Activated naive CD4-positive, alpha-beta T cell treated with anti-CD3 and anti-CD28 coated beads for 36 hours (primary cell): ENCODE data around the gene CALCA. TPM values are rescaled to one million over a fixed set of nuclear protein-coding genes. Genes with fewer than 3 reads are reported as not detected.

Source experiments
- CTCF ChIA-PET: fragments of 350-600 bp; sonication (Branson Sonifier 250); formaldehyde crosslinking; loops from one replicate; lab custom pipeline; 2021; ENCODE audit warnings: antibody characterized with exemption; lab: Charles Lee
- DNase-seq: peaks from one replicate; pipeline ENCODE4 v3.0.0-alpha.2; 2020
- H3K27ac Mint-ChIP-seq: one replicate; pipeline ENCODE4 v1.8.0; 2021; ENCODE audit warnings: mild to moderate bottlenecking, mixed read lengths
- H3K27me3 Mint-ChIP-seq: one replicate; pipeline ENCODE4 v1.8.0; 2021; ENCODE audit warnings: low read depth, mixed read lengths
- H3K36me3 Mint-ChIP-seq: one replicate; pipeline ENCODE4 v1.8.0; 2021; ENCODE audit warnings: low read depth, mixed read lengths
- H3K4me1 Mint-ChIP-seq: one replicate; pipeline ENCODE4 v1.8.0; 2021; ENCODE audit warnings: low read depth, mixed read lengths
- H3K4me3 Mint-ChIP-seq: one replicate; pipeline ENCODE4 v1.8.0; 2021; ENCODE audit warnings: mild to moderate bottlenecking, moderate library complexity, mixed read lengths
- H3K9me3 Mint-ChIP-seq: one replicate; pipeline ENCODE4 v1.8.0; 2021; ENCODE audit warnings: mixed read lengths
- intact Hi-C: fragments of 100-400 bp; cut with micrococcal nuclease; formaldehyde crosslinking; loops from one replicate; pipeline ENCODE4 v1.15.1; 2023
- total RNA-seq, 2 experiments: library from RNA; stranded (reverse); gene quantifications; one replicate each; pipeline ENCODE4 v1.2.3, GENCODE V29; 2021

Gene CALCA
- total RNA-seq, 2 experiments from 2014 or later: not detected

GRCh38 chr11:14938936-14939335, 33.2 kb downstream of the CALCA start:
- no peak for DNase-seq
- H3K36me3 Mint-ChIP-seq: peaks cover 4% of the 10 kb centered on the region
- no peak overlapping the region for H3K4me3 Mint-ChIP-seq
- H3K9me3 Mint-ChIP-seq: no peaks in the 10 kb centered on the region
- H3K27me3 Mint-ChIP-seq: no peaks in the 10 kb centered on the region
- no peaks in the 10 kb centered on the region for H3K4me1 Mint-ChIP-seq
- H3K27ac Mint-ChIP-seq: no peak overlapping the region
- intact Hi-C loops: no loop called here
- CTCF ChIA-PET: interaction anchor here (1.8 kb wide), 1 partner anchor 31 kb away, joined by 7 read pairs; no protein-coding TSS in a partner anchor

GRCh38 chr11:14934641-14935351, 37.4 kb downstream of the CALCA start:
- H3K9me3 Mint-ChIP-seq: no peaks in the 10 kb centered on the region
- H3K36me3 Mint-ChIP-seq: peaks cover 4% of the 10 kb centered on the region
- no peak overlapping the region for H3K27ac Mint-ChIP-seq
- intact Hi-C loops: no loop called here
- CTCF ChIA-PET: interaction anchor here (1.2 kb wide), 1 partner anchor 27 kb away, joined by 3 read pairs; no protein-coding TSS in a partner anchor
- no peak overlapping the region for H3K4me3 Mint-ChIP-seq
- H3K4me1 Mint-ChIP-seq: no peaks in the 10 kb centered on the region
- DNase-seq: no peak
- H3K27me3 Mint-ChIP-seq: no peaks in the 10 kb centered on the region

- CTCF ChIA-PET: no interaction called here
- no peaks in the 10 kb centered on the region for H3K4me1 Mint-ChIP-seq
- no peak overlapping the region for H3K27ac Mint-ChIP-seq
- peaks cover 4% of the 10 kb centered on the region for H3K36me3 Mint-ChIP-seq
- intact Hi-C loops: no loop called here
- H3K9me3 Mint-ChIP-seq: peaks cover 6% of the 10 kb centered on the region
- no peaks in the 10 kb centered on the region for H3K27me3 Mint-ChIP-seq
- DNase-seq: no peak
- no peak overlapping the region for H3K4me3 Mint-ChIP-seq
Observed at GRCh38 chr11:14932447-14932846, 39.7 kb downstream of the CALCA start.

GRCh38 chr11:14930369-14930768, 41.8 kb downstream of the CALCA start:
- Mint-ChIP-seq H3K27ac (no peak overlapping the region), H3K4me1 (no peaks in the 10 kb centered on the region), H3K9me3 (peaks cover 6% of the 10 kb centered on the region), H3K4me3 (no peak overlapping the region), H3K36me3 (peaks cover 4% of the 10 kb centered on the region), H3K27me3 (no peaks in the 10 kb centered on the region)
- no peak for DNase-seq
- intact Hi-C loops: no loop called here
- CTCF ChIA-PET: interaction anchor here (1.2 kb wide), 1 partner anchor 17 kb away, joined by 3 read pairs; no protein-coding TSS in a partner anchor

- intact Hi-C loops: no loop called here
- H3K4me1 Mint-ChIP-seq: no peaks in the 10 kb centered on the region
- no peak overlapping the region for H3K4me3 Mint-ChIP-seq
- H3K27ac Mint-ChIP-seq: no peak overlapping the region
- peaks cover 4% of the 10 kb centered on the region for H3K36me3 Mint-ChIP-seq
- no peaks in the 10 kb centered on the region for H3K27me3 Mint-ChIP-seq
- CTCF ChIA-PET: interaction anchor here (1.1 to 1.4 kb wide), 2 partner anchors 19 to 22 kb away, joined by 3 to 6 read pairs; no protein-coding TSS in a partner anchor
- no peak for DNase-seq
- H3K9me3 Mint-ChIP-seq: peaks cover 6% of the 10 kb centered on the region
Observed at GRCh38 chr11:14927146-14927545, 45.0 kb downstream of the CALCA start.

GRCh38 chr11:14924318-14924717, 47.8 kb downstream of the CALCA start:
- DNase-seq: no peak
- H3K36me3 Mint-ChIP-seq: peaks cover 4% of the 10 kb centered on the region

More at GRCh38 chr11:14924318-14924717, 47.8 kb downstream of the CALCA start:
- CTCF ChIA-PET: interaction anchor here (0.6 to 2.5 kb wide), 4 partner anchors 17 to 82 kb away, joined by 3 to 13 read pairs (median 6); no protein-coding TSS in a partner anchor
- no peaks in the 10 kb centered on the region for H3K27me3 Mint-ChIP-seq
- H3K4me1 Mint-ChIP-seq: no peaks in the 10 kb centered on the region
- peaks cover 6% of the 10 kb centered on the region for H3K9me3 Mint-ChIP-seq
- no peak overlapping the region for H3K27ac Mint-ChIP-seq
- no peak overlapping the region for H3K4me3 Mint-ChIP-seq
- intact Hi-C loops: no loop called here

Other genes with a start within 250 kb of the CALCA start
- gene CYP2R1, start 80.1 kb downstream of the CALCA start, total RNA-seq: 10 to 100 TPM; 12.0 to 12.6 TPM
- 10 to 100 TPM; 12.1 to 12.5 TPM for gene CALCB, start 101.2 kb upstream of the CALCA start, total RNA-seq
- 1 to 10 TPM; 1.0 TPM for gene INSC, start 142.6 kb upstream of the CALCA start, total RNA-seq